HK-2 (cell line): ENCODE results near the gene IL10.

Source experiments
- DNase-seq: peaks from one replicate; pipeline ENCODE4 v3.0.0-alpha.2; 2018; ENCODE audit not compliant: unreplicated experiment

IL10 gene

DNA sequence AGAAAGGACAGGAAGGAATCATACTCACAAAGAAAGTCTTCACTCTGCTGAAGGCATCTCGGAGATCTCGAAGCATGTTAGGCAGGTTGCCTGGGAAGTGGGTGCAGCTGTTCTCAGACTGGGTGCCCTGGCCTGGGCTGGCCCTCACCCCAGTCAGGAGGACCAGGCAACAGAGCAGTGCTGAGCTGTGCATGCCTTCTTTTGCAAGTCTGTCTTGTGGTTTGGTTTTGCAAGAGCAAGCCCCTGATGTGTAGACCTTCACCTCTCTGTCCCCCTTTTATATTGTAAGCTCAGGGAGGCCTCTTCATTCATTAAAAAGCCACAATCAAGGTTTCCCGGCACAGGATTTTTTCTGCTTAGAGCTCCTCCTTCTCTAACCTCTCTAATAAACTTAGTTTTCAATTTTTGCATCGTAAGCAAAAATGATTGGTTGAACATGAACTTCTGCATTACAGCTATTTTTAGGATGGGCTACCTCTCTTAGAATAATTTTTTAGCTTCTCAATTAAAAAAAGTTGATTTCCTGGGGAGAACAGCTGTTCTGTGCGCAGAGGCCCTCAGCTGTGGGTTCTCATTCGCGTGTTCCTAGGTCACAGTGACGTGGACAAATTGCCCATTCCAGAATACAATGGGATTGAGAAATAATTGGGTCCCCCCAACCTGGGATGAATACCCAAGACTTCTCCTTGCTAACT is at the start of gene IL10:
IL10 (minus strand) TSS at position 252 of the 695 bp plus-strand sequence; CDS start at position 193, 59 bp downstream.
- DNase-seq: no peak

DNA sequence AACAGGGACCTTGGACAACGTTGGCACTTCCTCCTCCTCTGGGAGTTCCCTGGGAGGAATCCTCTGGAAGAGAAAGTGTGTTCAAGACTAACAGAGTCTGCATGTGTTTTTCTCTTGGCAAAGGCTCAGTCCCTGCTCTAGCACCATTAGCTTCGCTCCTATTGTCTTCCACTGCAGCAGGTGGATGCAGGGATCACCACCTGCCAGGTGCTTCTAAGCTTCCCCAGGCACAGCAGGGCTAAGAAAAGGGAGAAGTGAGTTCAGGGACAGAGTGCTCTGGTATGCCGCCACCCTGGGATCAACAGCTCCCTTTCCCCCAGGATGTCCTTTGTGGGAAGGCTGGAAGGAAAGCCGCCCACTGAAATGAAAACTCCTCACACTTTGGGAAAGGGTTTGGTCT is 49.2 kb upstream of the IL10 start:
- DNase-seq: no peak

DNA sequence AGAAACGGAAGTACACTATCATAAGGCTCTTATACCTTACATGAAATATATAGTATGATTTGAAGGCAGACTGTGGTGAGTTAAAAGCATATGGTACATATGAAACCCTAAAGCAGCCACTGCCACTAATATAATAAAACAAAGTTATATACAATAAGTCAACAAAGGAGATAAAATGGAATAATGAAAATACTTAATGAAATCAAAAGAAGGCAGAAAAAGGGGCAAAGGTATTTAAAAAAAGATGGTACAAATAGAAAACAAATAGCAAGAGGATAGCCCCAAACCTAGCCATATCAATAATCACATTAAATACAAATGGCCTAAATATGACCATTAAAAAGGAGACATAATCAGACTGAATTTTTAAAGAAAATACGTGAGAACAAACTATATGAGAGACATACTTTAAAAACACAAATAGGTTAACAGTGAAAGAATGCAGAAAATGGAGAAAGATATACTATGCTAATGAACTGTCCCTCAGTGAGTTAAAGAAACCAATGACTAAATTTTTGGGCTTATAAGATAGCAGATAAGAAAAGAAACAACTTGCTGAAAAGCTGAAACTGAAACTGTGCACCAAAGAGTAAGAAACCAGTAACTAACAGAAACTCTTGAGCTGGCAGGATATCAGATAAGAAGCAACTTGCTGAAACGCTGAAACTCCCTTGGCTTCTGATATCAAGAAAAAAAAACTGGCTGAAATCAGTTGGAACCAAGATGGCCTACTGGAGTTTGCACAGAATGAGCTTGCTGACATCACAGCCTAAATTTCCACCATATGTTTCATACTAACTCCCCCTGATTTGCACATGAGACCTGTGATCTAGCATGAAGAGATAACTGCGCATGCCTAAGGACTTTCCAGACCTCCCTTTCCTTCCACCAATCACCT is 44.3 kb upstream of the IL10 start:
- no peak for DNase-seq

DNA sequence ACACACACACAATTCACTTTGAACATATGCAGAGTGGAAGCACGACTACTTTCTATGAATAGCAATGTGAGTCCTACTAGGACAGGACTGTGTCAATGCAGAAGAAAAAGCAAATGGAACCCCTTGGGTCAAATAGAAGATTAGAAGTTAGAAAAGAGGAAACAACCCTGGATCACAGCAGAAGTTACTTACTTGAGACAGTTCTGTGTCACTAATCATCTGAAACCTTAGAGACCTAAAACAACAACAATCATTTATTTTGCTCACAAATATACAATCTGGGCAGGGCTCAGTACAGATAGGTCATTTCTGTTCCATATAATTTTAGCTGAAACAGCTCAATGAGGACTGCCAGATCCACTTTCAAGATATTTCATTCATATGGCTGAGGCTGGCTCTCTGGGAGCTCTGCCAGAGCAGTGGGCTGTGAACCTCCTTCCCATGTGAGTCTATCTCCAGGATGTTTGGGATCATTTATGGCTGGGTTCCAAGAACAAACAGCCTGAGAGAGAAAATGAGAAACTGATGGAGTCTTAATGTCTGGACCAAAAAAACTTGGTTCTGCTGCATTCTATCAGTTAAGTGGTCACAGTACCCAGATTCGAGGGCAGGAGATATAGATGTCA is 42.5 kb upstream of the IL10 start:
- DNase-seq: no peak

DNA sequence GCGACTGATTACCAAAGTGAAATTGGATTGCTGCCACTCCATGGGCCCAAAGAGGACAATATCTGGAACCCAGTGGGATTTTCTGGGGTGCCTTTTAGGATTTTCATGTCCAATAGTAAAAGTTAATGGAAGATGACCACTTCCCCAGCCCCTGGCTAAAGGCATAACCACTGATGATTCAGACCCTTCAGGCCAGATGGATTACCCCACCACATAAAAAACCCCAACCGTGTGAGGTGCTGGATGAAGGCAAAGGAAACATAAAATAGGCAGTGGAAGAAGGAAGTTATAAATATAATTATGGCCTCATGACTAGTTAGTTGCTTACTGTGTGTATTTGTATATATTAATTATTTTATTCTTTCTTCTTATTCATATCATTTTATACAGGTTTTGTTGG is 40.2 kb upstream of the IL10 start:
- no peak for DNase-seq

DNA sequence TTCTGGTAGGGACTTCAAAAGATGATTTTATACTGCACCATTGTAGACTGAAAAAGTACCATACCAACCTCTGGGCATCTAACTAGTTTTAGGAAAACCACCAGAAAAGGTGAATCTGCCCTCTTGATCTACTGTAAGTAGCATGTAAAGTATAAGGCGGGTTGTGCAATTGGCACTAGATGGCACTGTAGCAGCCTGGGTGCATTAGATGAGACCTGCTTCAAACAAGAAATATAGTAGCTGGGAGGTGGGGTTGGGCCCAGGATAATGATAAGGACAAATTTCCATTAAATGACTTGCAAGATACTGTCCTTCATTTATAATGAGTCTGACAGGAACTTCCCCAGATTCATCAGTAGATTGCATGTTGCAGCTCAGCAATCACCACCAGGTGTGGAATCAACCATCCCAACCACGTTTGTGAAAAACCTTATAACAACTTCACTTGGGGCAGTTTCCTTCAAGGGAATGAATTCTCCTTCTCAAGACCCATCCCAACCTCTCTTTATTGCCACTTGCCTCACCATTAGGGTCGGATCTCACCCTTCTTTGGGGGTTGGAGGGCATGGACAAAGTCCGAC is 37.3 kb upstream of the IL10 start:
- no peak for DNase-seq

DNA sequence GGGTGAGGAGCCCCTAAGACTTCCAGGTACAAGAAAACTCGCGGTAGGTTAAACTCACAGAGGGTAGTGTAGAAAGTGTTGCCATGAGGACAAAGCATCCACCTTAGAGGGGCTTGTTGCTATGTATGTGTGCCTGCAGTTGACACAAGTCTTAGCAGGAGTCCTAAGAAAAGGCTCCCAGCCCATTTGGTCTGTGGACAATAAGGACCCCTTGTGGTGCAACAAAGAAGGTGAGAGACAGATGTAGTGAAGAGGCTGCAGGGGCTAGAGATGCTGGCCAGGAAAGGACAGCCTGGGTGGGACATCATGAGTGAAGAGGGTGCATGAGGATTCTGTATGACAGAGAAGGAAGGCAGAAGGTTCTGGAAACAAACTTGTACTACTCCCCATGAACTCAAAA is 36.3 kb upstream of the IL10 start:
- DNase-seq: peak; percentile 20

DNA sequence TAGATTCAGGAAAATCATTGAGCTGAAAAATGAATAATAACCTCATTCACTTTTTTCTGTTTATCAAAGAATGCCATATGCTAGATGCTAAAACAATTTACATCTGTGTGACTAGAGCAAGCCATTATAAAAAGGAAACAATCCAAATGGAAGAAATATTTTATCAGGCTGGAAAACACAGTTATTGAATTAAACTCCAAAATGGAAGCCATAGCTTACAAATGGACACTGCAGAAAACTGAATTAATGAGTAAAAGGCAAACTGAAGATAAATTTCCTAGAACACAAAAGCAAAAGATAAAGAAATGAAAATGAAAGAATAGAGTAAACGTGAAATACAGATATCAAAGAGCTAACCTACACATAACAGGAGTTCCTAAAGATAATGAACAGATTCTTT is 33.1 kb upstream of the IL10 start:
- no peak for DNase-seq

DNA sequence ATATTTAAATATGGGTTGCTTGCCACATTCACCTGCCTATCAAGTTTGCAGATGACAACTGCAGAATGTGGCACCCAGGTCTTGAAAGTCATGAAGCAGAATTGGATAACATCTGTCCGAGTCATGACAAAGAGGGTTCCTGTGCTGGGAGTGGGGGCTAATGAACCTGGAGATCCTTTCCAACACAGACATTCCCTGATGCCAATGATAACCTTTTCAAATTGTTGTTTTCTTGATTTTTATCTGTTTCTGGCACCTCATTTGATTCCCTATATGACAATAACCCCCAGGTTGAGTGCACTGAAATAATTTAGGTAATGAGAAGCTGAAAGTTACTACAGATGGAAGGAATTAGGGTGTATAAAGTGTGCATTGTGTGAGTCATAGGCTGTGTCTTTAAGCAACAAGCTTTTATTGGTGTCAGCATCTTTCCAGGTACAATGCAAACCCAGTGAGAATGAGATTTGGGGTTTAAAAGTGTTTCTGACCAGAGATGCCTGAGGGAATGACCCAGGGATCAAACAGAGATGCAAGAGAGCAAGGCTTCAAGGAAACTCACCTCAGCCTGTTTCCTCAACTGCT is 32.0 kb upstream of the IL10 start:
- no peak for DNase-seq

DNA sequence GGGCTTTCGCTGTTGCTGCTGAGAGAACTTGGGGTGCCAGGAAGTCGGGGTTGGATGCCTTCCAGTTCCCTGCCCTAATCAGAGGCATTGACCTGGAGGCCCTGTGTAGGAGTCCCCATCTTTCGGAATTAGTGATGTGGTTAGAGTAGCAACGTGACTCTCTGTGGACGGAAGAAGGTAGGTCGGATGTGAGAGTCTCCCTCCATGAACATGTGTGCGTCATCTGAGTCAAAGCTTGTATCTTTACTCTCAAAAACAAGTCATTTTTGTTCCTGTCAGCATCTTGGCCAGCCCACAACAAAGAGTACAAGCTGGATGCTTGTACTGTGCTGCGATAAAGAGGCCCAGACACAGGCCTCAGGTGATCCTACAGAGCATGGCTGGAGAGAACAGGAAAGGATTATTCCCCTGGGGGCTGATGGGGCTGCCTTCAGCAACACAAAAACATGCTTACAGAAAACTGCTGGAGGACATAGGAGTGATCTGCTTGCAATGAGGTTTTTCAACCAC is 31.0 kb upstream of the IL10 start:
- no peak for DNase-seq

DNA sequence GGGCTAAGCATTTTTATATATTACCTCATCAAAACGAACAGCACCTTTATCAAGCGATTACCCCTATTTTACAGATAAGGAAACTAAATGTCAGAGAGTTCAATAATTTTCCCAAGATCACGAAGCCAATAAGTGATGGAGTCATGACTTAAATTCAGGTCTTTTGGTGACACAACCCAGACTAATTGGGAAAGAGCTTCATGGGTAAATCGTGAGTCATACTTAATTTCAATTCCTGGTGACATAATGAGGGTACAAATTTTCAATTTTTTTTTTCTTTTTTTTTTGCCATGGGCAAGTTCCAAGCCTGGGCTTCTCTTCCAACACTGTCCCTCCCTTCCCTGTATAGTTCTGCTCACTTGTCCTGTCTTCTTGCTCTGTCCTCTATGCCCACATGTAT is 30.1 kb upstream of the IL10 start:
- DNase-seq: no peak

DNA sequence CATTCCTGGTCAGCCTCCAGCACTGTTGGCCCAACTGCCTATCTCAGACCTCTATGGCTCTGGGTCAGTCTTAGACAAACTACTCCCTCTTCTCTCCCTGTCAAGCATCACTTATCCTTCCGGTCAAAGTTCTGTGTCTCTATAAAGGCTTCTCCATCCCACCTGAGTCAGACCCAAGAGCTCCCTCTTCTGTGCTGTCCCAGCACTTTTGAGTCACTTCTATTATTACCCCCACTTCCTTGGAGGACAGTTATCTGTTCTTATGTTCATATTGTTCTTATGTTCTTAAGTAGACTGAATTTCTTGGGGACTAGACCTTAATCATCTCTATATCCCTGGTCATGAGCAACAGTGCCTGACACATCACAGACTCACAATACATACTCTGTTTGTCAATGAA is 29.2 kb upstream of the IL10 start:
- DNase-seq: no peak

DNA sequence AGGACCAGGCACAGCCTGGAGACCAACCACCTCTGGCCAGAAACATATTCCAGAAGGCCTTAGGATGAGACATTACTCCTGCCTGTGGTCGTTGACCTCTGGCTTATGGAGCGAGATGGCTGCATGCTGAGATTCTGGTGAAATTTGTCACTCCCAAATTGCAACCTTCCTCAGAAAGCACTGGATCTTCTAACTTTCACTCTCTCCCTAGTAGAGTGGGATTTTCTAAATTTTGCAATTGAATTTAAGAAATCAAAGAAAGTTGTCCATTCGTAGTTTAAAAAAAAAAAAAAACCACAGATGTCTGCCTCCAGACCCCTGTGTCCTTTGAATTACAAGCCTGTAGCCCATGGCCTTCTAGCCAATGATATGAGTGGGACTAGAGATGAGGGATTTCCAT is 28.6 kb upstream of the IL10 start:
- DNase-seq: no peak

DNA sequence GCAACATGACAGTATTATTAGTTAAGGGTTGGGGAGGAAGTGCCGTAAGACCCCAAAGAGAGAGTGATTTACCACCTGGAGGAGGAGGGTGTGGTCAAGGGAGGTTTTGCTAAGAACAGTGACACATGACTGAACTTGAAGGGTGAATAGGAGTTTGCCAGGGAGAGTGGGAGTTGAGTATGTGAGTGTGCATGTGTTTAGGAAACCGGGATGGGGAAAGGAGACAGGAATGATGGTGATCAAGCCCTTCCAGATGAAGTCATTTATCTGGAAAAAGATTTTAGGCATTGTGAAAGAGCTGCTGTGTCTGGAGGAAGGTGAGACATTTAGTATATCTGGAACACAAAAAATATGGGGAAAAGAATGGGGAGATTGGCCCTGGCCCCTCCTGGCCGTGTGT is 28.1 kb upstream of the IL10 start:
- no peak for DNase-seq

DNA sequence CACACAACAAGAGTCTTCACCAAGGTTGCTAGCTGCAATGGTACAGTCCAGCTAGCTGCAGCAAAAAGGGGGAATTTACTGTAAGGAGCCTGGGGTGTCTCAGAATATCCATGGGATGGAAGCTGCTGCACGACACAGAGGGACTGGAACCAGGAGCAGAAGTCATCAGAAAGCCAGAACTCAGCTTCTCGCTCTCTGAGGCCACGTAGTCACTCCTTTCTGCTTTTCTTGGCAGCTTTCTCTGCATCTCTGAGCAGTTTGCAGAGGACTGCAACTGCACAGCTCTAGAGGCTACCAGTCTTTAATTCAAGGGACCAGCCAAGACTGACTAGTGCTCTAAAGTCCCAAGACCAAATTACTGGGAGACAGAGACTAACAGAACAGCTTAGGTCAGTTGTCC is 27.0 kb upstream of the IL10 start:
- no peak for DNase-seq

DNA sequence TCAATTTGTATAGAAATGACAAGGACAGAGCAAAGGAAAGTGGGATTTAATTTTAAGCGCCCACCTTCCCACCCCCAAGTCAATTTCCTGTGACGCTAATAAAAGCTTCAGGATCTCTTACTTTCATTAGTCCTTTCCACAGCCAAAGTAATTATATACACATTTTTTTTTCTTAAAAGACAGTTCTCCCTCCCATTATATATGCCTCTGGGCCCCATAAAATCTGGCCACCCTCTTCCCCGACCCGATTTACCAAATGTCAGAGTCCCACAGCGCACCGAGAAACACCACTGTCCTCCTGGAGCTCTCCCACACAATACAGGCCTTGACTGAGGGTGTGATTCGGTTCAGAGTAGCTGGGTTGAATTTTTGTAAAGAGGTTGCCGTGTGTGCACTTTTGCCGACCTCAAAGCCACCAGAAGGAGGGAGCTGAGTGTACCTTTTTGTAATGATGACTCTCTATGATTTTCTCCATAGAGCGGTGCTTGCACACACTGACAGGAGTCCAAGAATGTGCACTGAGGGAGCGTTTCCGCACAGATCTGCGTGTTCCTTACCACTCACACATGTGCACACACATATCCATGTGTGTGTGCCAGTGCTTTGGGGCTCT is 26.2 kb upstream of the IL10 start:
- no peak for DNase-seq

DNA sequence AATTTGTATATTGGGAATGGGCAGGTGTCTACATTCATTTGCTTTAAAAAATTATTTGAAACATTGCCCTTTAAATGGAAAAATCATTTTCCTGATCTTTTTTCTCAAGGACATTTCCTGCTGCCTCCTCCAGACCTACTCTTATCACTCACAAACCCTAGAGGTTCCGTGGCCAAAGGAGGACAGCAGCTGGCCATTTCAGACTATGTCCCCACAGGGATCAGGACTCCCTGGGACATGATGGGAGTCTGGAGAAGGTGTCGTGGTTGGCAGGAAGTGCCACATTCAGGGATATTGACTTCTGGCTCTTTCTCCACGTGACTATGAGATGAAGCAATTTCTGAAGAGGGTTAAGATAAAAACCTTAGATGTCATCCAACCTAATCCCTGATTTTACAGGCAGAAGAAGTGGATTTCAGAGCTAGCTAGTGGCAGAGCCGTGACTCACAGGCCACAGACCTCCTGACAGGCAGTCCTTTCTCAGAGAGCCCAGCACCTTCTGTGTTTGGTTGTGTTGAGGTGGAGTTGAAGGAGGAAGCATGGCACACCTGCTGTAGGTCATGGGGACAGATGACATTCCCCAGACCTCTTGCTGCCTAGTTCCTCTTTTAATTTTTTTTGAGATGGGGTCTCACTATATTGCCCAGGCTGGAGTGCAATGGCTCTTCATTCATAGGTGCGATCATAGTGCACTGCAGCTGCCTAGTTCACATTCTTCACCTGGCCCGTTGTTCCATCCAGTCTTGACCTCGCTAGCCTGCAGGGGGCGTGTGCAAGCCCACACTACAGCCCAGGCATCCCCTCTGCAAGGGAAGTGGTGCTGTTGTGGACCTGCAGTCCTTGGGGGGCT is 25.5 kb upstream of the IL10 start:
- no peak for DNase-seq

DNA sequence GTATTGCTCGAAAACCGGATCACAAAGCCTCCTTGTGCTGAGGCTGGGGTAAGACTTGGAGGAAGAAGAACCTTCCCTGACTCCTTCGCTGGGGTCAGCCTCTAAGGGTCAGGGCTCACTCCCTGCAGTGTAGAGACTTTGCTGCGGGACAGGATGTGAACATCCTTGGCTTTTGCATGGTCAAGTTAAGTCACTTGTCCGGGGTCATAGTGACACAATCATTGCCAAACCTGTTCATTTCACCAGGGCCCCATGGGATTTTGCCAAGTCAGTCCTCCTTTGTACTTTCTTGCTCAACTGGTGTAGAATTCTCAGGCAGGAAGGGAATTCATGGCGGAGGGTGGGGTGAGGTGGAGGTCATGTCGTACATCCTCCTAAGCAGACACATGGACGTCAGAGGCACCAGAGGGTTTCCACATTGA is 24.7 kb upstream of the IL10 start:
- no peak for DNase-seq

DNA sequence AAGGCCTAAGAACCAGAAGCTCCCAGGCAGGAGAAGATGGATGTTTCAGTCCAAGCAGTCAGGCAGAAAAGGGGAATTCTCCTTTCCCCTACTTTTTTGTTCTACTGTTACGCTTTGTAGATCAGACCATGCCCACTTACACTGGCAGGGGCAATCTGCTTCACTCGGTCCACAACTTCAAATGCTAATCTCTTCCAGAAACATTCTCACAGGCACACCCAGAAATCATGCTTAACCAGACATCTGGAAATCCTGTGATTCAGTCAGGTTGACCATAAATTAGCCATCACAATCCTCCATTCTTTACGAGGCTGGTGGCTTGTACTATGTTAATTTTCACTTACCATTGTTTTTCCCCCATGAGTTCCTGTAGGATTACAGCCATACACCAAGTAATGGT is 23.8 kb upstream of the IL10 start:
- no peak for DNase-seq

DNA sequence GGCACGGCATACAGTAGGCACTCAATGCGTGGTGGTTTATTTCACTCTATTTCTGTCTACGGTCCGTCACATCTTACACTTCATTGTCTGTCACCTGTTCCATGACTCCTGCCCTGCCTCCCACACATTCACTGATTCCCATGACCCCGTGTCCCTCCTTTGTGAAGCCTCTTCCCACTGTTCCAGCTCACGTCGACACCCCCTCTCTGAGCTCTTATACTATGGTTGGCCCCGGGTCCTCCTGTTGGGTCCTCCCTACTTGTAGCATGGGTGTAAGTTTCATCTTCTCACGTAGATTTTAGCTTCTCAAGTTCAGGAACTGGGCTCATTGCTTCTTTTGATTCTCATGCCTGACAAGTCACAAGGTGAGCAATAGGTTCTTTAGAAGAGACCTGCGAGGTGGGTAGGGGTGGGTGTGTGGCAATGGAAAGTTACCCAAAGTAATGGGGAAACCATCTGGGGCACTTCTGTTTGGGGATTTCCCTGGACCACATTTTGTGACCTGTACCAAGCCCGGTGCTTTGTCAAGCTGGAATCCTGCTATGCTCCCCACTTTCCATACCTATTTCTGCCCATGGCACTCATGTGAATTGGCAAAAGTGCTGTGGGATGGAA is 22.1 kb upstream of the IL10 start:
- DNase-seq: no peak
